ENCODE measurements around the gene FOXP1. TPM values are rescaled to one million over a fixed set of nuclear protein-coding genes. Genes with fewer than 3 reads are reported as not detected.

The FOXP1 gene
- total RNA-seq, 4 donors from 2014 or later = 103 to 173 (median 140) TPM

DNA sequence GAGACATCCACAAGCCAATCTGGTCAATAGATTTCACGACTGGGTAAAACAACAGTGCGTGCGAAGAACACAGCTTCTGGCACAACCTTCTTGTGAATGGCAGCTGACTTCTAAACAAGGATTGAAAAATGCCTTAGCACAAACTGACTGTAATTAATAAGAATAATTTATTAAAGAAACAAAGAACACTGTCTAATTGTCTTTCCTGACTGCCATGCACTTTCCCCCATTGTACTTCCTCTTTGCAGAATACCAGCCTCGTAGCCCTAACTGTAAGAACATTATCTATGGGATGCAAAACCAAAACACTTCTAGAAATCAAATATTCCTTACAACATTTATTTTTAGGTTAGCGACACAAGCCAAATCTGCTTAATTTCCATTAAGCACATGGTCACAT, 6.5 kb downstream of the FOXP1 start:
- Histone ChIP-seq H3K4me1 (peaks cover 0 to 39% (median 4%) of the 10 kb centered on the region in 4 donors), H3K4me3 (no peak overlapping the region), H3K27me3 (no peaks in the 10 kb centered on the region), H3K36me3 (no peaks in the 10 kb centered on the region), H3K9me3 (no peaks in the 10 kb centered on the region), H3K27ac (peak overlapping the region in 2 of 4 donors; percentile 37 to 43)
- no peak for DNase-seq
- TF ChIP-seq, protein P1, sequence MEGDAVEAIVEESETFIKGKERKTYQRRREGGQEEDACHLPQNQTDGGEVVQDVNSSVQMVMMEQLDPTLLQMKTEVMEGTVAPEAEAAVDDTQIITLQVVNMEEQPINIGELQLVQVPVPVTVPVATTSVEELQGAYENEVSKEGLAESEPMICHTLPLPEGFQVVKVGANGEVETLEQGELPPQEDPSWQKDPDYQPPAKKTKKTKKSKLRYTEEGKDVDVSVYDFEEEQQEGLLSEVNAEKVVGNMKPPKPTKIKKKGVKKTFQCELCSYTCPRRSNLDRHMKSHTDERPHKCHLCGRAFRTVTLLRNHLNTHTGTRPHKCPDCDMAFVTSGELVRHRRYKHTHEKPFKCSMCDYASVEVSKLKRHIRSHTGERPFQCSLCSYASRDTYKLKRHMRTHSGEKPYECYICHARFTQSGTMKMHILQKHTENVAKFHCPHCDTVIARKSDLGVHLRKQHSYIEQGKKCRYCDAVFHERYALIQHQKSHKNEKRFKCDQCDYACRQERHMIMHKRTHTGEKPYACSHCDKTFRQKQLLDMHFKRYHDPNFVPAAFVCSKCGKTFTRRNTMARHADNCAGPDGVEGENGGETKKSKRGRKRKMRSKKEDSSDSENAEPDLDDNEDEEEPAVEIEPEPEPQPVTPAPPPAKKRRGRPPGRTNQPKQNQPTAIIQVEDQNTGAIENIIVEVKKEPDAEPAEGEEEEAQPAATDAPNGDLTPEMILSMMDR (IDR thresholded peaks at IDR 0.05) = no peak
- no peak for TF ChIP-seq POLR2A (IDR thresholded peaks at IDR 0.05)

DNA sequence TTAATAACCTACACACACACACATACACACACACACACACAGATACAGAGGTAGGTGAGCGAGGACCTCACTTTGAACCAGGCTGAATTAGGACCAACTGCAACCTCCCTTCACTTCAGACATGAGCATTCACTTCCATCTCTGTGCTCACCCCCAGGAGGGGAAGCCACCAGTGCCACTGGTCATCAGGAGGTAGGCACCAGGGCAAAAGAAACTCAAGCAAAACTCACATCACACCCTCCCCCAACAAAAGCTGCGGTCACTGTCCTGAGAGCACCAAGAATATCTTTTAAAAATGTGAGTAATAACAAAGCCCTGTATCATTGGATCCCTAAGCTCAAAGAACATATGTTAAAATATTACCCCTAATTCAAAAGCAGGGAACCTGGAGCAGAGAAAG, 8.1 kb downstream of the FOXP1 start:
- no peak for DNase-seq
- Histone ChIP-seq H3K4me1 (peaks cover 0 to 33% (median 0%) of the 10 kb centered on the region in 4 donors), H3K9me3 (no peaks in the 10 kb centered on the region), H3K4me3 (no peak overlapping the region), H3K36me3 (peaks cover 0 to 6% (median 0%) of the 10 kb centered on the region in 3 donors), H3K27me3 (no peaks in the 10 kb centered on the region), H3K27ac (no peak overlapping the region)
- TF ChIP-seq, protein P1 (IDR thresholded peaks at IDR 0.05) = no peak
- TF ChIP-seq POLR2A (IDR thresholded peaks at IDR 0.05) = no peak

DNA sequence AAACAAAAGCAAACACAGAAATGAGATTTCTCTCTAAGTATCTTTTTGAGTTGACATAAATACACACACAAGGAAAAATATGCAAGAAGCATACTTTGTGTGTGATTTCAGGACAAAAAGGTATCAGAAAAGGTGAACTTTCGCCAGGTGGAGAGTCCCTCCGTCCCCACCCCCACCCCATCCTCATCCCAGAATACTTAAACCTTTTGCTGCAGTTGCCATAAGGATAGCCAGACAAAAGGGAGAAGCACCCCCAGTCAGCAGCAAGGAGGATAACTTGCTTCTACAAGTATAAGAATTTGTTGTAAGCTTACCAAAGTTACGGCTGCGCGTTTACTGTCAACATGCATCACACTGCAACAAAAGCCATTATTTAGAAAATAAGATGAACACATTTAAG, 10.3 kb downstream of the FOXP1 start:
- Histone ChIP-seq H3K4me3 (no peak overlapping the region), H3K27me3 (no peaks in the 10 kb centered on the region), H3K27ac (no peak overlapping the region), H3K36me3 (peaks cover 0 to 8% (median 0%) of the 10 kb centered on the region in 3 donors), H3K9me3 (no peaks in the 10 kb centered on the region), H3K4me1 (peaks cover 0 to 16% (median 0%) of the 10 kb centered on the region in 4 donors)
- TF ChIP-seq POLR2A (IDR thresholded peaks at IDR 0.05) = no peak
- no peak for DNase-seq

DNA sequence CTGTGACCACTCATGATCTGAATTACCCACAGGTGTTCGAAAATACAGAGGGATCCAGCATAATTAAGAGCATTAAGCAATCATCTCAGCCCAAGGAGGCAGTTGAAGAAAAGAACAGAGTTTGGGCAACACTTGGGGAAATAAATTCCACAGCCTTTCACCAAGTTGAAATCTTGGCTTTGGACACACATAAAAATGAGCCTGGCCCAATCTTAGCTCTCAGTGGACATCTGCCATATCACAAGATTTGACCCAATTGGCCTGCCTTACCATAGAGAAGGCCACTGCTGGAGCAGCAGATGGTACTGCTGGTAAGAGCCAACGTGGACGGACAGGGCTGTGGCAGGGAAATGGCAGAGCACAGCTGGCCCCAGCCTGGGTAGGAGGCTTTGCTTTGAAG, 13.0 kb downstream of the FOXP1 start:
- no peak overlapping the region for H3K27ac ChIP-seq
- no peaks in the 10 kb centered on the region for H3K9me3 ChIP-seq
- H3K36me3 ChIP-seq = peaks cover 0 to 15% (median 0%) of the 10 kb centered on the region in 3 donors
- H3K4me1 ChIP-seq = no peaks in the 10 kb centered on the region
- DNase-seq = no peak
- TF ChIP-seq, protein P1 (IDR thresholded peaks at IDR 0.05) = no peak
- TF ChIP-seq POLR2A (IDR thresholded peaks at IDR 0.05) = no peak
- H3K27me3 ChIP-seq = no peaks in the 10 kb centered on the region
- H3K4me3 ChIP-seq = no peak overlapping the region

DNA sequence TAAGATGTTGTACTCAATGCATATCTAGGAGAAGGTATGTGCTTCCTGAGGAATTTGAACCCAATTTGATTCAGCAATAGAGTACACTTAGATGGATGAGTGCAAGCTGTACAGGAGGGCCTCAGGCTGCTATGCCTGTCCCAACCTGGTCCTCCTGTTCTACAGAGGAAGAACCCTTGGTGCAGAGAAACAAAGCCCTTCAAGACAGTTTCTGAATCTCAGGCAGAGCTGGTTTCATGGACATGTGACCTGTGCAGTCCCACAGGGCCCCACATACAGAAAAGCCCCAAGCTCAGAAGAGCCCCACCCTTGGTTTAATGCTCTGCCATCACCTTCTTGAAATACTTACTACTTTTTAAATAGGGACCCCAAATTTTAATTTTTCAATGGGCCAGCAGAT, 15.3 kb downstream of the FOXP1 start:
- Histone ChIP-seq H3K4me1 (peaks cover 0 to 10% (median 0%) of the 10 kb centered on the region in 4 donors), H3K36me3 (peaks cover 0 to 15% (median 0%) of the 10 kb centered on the region in 3 donors), H3K27ac (no peak overlapping the region), H3K4me3 (no peak overlapping the region), H3K27me3 (no peaks in the 10 kb centered on the region), H3K9me3 (no peaks in the 10 kb centered on the region)
- TF ChIP-seq, protein P1 (IDR thresholded peaks at IDR 0.05) = no peak
- TF ChIP-seq POLR2A (IDR thresholded peaks at IDR 0.05) = no peak
- no peak for DNase-seq

DNA sequence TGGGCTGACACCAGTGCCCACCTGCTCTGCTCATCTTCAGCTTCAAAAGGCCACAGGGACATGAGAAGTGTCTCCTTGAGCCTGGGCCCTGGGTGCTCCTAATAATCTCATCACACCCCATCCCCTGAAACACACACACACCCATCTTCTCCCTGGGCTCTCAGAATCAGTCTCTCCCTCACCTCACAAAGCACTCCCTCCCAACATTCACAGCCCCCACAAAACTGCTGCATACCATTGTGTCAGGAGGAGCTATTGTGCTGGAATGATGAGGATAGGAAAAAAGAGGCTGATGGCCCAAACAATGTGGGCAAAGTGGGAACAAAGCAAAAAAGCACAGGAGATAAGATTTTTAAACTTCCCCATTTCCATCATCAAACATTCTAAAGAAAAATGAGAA, 16.8 kb downstream of the FOXP1 start:
- DNase-seq = no peak
- TF ChIP-seq, protein P1 (IDR thresholded peaks at IDR 0.05) = no peak
- no peak for TF ChIP-seq POLR2A (IDR thresholded peaks at IDR 0.05)
- no peaks in the 10 kb centered on the region for H3K27me3 ChIP-seq
- H3K9me3 ChIP-seq = no peaks in the 10 kb centered on the region
- peaks cover 0 to 15% (median 0%) of the 10 kb centered on the region in 3 donors for H3K36me3 ChIP-seq
- H3K4me1 ChIP-seq = peaks cover 0 to 16% (median 0%) of the 10 kb centered on the region in 4 donors
- no peak overlapping the region for H3K27ac ChIP-seq
- H3K4me3 ChIP-seq = no peak overlapping the region
